ENCODE measurements around the gene APOA4. TPM values are rescaled to one million over a fixed set of nuclear protein-coding genes. Genes with fewer than 3 reads are reported as not detected.
A peak's percentile ranks its signal among the peaks of the same experiment; 100 is the strongest.

The APOA4 gene
- total and polyA plus RNA-seq, 2 of the 13 experiments (the other 11 are each of a cell fraction or from before 2014, with no cell fraction given) = 3.8 to 7.2 TPM

- TF ChIP-seq ZBTB34 (CRISPR knock-in tag; IDR thresholded peaks at IDR 0.05) (peak; percentile 78; the same call in 1 of the 2 replicates), TBL1XR1 (IDR thresholded peaks at IDR 0.05; ENCODE audit: borderline replicate concordance, low read length, partially characterized antibody) (no peak), ZBTB7B (CRISPR knock-in tag; IDR thresholded peaks at IDR 0.05) (peak; percentile 73), ZNF230 (CRISPR knock-in tag; IDR thresholded peaks at IDR 0.05) (peak; percentile 37), ZBTB33 (CRISPR knock-in tag; IDR thresholded peaks at IDR 0.05) (peak; percentile 70), MLXIP (CRISPR knock-in tag; IDR thresholded peaks at IDR 0.05; ENCODE audit: borderline replicate concordance) (no peak), ZFP82 (CRISPR knock-in tag; IDR thresholded peaks at IDR 0.05; ENCODE audit: borderline replicate concordance) (no peak), ZMYM2 (CRISPR knock-in tag; IDR thresholded peaks at IDR 0.05) (no peak), ZNF639 (CRISPR knock-in tag; conservative IDR thresholded peaks at IDR 0.05) (no peak), ZNF816 (CRISPR knock-in tag; IDR thresholded peaks at IDR 0.05; ENCODE audit: borderline replicate concordance) (no peak), ZNF276 (CRISPR knock-in tag; IDR thresholded peaks at IDR 0.05; ENCODE audit: low read depth) (peak; percentile 71; the same call in 1 of the 2 replicates), BCLAF1 (IDR thresholded peaks at IDR 0.05) (no peak), NCOR1 (IDR thresholded peaks at IDR 0.05; ENCODE audit: borderline replicate concordance, low read length) (no peak; the same call in 1 of the 2 replicates), HMGA1 (CRISPR knock-in tag; conservative IDR thresholded peaks at IDR 0.05) (no peak), CEBPB (IDR thresholded peaks at IDR 0.05; ENCODE audit: borderline replicate concordance, low read depth, low read length) (no peak)
Measured at GRCh38 chr11:116791002-116791812, 31.9 kb downstream of the APOA4 start (continued).

All from HepG2 (cell line).